Stimulated activated CD8-positive, alpha-beta memory T cell treated with anti-CD3 and anti-CD28 coated beads, Interleukin-12 subunit alpha, Interleukin-12 subunit beta, amount 100 ng/mL, for 24 hours (primary cell): ENCODE measurements around the gene PPP2R2C.

ENCODE experiments used
- DNase-seq: peaks from one replicate; pipeline ENCODE4 v3.0.0-alpha.2; 2020; ENCODE audit errors: extremely low read depth

Gene PPP2R2C

DNA sequence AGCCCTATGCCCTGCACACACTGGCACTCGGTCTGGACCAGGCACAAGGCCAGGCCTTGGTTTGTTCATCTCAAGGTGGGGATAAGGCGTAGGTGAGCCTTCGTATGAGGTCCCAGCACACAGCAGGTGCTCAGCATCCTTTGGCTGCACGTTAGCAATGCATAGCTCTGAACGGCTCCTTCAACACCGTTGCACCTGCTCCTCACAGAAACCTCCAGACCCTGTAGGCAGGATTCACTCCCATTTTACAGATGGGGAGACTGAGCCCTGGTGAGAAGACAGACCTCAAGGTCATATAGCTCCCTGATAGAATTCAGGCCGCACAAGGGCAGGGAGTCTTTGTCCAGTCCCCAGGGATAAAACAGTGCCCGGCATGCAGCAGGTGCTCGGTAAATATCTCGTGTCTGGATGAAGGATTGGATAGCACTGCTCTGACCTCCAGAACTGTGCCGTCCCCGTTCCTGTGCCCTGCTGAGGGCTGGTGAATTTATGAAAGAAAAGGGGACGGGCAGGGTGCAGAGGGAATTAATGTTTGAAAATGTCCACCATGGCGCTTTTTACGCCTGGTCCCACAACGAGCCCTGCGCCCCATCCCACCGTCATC, 2.4 kb downstream of the PPP2R2C start:
- no peak for DNase-seq

DNA sequence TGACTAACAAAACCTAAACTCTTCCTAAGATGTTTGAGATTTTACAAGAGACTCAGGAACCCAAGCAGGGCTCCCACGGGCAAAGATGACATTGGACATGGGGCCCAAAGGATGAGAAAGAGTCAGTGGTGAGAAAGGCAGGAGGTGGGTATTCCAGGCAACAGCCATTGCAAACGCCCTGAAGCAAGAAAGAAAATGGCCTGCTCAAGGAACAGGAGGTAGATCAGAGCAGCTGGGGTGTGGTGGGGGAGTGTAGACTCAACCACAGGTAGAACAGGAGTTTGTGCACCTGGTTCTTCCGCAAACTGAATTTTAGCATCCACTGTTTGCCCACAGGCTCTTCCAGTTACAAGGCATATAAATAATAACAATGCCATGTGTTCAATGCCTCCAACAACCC, 3.3 kb downstream of the PPP2R2C start:
- no peak for DNase-seq

DNA sequence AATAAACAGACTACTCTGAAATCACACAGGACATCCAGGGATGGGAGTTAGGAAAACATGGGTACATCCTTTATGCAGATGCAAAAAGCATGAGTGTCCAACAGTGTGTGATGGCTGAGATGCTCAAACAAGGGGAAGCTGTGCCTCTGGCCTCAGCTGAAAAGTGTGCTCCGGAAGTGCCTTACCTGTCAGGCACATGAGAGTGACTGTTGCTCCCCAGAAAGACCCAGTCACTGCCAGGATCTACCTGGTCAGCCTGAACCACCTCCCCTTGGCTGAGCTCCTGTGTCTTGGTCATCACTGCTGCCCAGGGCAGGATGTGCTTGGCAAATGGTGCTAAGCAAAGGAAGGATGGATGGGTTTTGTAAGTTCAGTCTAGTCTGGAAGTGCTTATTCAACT, 4.0 kb downstream of the PPP2R2C start:
- DNase-seq = no peak

DNA sequence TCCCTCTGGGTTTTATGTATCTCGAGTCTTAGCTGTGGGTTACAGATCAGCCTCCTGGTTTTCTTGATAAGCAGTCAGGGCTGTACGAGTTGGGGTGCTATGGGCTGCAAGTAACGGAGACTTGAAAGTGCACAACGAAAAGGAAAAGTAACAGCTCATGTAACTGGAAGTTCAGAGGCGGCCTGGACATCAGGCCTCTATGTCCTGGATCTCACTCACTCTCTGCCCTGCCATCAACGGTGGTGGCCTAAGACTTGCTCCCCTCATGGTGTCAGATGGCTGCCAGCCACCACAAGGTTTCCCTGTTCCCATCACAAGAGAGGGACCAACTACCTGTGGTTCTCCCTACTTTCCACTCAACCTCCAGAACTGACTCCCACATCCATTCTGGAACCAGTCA, 4.8 kb downstream of the PPP2R2C start:
- DNase-seq = no peak

DNA sequence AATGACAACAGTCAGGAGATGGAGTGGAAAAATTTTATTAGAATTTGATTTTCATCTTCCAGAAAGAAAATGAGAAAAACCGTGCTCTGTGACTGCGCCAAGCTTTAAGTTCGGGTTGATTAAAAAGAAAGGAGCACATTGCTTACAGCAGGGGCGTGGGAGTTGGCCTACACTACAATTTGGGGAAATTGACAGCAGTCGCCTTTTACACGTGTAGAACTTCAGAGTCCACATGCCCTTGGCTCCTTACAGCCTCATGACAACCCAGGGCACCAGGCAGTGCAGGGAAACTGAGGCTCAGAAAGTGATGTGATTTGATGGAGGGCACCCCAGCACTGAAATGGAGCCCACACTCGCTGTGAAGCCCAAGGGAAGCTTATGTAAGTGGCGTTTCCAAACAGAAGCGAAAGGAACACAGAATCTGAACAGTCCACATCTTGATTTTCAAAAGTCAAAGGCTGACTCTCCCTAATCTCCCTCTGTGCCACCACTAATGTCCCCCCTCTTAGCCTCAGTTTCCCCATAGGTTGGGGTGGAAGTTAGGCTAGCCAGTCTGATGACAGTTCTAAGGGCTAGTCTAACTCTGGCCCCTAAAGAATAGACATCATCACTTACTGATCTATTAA, 5.5 kb downstream of the PPP2R2C start:
- DNase-seq = no peak

DNA sequence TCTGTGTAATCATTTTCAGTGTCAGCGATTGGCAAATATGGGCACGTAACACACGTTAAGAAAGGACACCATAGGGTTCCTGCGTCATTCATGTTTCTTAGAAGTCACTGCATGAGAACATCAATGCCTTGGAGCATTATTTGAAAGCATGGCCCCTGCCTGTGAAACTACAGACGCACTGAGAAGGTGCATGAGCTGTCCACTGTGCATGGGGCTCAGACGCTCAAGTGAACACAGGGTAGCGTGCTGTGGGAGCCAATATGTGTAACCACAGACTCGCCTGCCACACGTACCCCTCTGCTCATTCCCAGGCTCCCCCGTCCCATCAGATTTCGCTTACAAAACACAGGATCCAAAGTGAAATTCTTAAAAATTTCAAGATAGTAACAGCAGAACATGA, 6.5 kb downstream of the PPP2R2C start:
- DNase-seq = no peak

DNA sequence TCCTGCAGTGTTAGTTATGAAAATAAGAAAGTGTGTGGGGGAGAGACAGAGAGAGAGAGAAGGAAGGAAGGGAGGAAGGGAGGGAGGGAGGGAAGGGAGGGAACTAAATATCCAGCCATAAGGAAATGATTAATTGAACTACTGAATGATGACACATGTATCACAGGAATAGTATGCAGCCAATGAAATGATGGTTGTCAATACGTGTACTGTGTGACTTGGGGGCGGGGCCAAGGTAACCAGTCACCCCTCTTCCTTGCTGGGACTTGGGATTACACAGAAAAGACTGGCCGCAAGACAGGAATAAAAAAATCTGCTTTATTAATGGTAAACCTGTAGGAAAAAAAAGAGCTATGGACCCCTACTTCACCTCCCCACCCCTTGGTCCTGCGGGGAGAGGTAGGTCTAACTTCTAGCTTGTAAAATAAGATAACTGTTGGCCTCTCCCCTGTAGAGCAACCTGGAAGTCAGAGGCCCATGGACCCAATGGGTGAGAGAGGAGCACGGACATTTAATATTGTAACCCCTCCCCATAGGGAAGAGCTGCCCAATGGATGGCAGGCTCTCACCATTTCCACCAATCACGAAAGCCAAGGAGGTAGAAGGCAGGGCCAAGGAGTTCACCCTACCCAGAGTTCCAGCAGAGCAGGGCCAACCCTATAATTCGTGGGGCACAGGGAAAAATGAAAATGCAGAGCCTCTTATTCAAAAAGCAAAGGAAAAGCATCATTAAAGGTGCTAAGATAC, 7.4 kb downstream of the PPP2R2C start:
- no peak for DNase-seq

DNA sequence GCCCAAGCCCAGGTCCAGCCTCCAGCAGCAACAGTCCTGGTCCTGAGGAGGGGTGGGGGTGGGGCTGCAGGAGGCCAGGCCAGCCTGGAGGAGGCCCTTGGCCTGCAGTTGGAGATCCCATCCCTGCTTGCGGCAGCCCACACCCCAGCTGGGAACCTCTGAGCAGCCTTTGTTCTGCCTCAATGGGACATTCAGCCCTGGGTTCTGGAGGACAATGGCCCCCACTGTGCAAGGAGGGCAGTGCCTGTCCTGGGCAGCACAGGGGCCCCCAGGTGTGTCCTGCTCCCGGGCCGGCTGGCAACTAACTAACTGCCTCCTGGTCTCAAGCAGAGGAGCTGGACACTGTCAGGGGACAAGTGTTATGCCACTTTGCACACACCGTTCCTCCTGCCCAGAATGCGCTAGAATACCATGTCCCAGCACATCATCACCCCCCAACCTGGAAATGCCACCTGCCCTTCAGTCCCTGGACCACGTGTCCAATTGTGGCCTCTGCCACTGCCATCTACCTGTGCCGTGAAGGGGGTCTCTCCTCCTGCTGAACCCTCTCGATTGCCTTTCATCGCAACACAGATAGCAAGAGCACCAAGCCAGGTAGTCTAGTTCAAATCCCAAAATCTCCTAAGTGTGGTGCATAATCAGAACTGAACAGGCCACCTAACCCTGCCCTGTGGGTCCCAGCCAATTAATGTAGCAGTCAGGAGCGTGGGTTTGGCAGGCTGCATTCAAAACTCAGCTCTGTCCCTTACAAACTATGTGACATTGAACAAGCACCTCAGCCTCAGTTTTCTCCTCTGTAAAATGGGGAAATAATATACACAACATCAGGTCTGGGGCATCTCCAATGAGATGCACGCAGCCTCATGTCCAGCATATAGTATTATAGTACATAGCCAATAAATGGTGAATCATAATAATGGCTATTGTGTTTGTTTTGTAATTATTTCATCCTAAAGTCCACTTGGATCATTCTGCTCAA, 8.8 kb downstream of the PPP2R2C start:
- DNase-seq = no peak

DNA sequence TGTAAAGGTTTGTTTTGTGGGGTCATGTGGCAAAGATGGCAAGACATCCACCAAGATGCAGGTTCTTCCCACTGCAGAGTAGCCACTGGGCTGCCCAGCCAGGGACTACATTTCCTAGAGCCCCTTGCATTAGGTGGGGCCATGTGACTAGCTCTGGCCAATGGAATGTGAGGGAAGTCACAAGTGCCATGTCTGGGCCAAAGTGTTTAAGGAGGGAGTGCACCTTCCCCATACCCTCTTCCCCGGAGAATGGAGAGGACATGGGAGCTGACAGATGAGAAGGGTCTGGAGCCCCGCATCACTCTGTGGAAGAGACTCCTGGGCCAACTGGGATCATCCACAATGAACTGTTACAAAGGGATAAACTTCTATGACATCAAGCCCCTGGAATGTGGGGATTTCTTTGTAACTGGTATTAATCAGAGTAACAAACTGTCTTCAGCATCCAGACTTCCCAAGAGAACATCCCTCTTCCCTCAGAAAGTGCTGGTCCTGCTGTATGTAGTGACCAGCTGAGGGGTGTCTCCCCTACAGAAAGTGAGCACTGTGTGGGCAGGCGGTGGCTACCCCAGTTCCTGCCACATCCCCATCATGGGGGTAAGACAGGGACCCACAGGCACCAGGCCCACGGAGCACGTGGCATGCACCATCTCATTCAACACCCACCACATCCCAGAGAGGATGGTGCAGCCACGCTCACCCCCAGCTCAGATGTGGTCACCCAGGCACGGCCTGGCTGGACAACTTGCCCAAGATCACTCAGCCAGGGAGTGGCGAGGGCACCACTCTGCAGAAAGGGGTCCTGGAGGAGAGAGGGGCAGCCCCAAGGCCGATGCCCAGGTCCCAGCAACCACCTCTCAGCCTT, 10.9 kb downstream of the PPP2R2C start:
- DNase-seq = no peak

DNA sequence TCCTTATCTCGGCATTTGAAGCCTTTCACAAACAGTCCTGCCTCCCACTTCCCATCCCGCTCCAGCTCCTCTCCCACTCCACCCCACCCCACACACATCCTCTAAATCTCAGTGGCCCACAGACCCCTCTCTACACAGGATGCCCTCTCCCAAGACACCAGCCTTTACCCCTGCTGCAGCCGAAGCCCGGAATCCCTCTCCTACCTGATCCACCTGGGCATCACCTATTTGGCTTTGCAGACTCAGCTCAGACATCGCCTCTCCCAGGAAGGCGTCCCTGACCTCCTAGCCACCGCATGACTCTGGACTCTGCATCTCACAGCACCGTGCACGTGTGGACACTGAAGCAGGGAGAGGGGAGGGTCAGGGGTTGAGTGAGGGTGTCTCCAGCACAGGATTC, 11.5 kb downstream of the PPP2R2C start:
- DNase-seq = no peak

DNA sequence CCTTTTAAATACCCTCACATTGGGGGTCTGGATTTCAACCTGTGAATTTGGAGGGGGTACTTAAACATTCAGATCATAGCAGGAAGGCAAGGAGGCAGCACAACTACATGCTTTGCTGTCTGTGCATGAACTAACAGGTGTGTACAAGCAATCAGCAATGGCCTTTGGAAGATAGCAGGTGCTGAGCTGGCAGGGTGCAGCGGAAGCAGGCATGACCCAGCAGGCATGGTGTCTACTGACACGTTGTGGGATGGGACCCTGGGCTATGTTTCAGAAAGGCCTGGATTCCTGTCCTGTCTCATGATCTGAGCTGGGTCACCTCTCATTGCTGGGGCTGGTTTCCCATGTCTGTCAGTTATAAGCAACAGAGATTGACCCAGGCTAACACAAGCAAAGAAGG, 13.9 kb downstream of the PPP2R2C start:
- no peak for DNase-seq

DNA sequence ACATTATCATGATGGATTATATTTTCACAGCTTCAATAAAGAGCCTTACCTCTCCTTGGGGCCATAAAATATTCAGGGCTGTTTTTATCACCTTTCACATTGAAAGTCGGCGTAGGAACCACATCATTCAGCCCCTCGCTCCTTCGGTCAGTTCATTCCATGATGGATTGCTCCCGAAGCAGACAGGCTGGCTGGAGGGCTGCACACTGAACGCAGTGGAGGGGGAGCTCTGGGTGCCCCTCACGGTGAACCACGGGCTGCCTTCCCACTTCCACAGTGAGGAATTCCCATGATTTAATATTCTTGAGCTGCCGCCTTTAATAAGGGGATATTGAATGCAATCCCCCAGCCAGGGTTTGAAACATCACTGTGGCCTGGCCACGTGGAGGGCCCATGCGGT, 16.0 kb downstream of the PPP2R2C start:
- DNase-seq = no peak

DNA sequence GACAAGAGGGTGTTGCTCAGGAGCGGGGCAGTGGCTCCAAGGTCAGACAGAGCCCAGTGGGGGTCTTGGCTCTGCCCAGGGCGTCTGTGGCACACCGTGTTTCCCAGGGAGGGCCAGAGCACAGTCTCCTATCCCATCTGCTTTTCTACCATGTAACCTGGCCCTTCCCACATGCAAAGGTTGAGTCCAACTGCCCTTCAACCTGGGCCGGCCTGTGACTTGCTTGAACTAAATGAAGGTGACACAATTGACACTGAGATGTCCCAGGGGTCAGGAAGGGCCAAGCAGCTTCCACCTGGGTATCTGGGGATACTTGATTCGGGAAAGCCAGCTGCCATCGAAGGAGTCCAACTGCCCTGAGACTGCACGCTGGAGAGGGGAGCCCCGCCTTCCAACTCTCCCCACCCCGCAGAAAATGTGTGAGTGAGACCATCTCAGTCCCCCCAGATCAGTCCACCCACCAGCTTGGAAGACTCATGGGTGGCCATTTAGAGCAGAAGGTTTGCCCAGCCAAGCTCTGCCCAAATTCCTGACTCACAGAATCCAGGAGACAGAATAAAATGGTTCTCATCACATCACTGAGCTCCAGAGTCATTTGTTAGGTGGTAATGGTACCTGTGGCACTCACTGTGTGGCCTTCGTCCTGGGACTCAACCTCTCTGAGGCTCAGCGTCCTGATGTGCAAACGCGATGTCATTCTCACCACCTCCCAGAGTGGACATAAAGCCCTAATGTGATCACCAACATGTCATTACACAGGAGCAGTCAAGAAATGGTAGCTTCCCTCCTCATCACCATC, 18.1 kb downstream of the PPP2R2C start:
- DNase-seq = no peak

DNA sequence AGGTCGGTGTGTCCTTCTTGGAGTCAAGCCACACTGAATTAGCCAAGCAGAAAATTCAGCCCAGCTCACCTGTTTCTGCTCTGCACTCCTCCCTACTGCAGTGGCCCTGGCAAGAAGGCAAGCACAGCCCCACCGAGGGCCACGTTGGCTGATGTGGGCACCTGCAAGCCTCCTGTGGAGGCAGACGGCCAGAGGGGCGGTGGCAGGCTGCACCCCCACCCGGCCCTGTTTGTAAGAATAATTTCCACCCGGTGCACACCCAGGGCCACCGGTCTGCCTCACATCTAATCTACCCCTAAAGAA, 18.8 kb downstream of the PPP2R2C start:
- no peak for DNase-seq

DNA sequence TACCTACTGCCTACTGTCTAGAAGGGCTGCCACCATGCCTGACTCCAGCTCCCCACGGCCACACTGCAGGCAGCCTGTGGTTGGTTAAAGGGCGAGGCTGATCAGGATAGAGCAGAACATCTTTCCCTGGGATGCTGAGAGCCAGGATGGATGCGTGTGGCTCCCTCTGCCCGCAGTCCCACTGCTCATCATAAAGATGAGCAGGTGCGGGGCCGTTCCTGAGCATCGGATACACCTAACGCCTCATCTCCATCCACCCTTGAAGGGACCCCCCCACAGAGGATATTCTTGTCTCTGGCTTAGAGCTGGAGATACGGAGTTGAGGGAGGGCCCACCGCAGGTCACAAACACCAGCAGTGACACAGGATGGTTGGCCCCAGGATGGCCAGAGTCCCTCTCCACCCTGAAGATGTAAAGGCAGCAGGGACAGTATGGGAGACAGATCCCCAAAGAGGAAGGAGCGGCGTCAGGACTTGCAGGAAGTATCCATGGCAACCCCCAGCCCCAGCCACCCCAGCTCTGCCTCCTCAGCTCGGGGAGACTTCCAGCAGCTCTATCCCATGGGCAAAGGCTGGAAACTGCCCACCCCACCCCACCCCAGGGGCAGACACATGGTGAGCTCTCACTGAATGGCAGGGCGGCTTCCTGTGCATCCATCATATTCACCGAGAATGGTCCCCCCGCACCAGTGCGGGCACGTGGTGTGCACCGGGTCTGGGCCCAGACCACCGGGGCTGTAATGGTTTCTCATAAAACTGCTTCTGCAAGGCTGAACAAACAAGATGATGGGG, 19.3 kb downstream of the PPP2R2C start:
- DNase-seq = no peak

DNA sequence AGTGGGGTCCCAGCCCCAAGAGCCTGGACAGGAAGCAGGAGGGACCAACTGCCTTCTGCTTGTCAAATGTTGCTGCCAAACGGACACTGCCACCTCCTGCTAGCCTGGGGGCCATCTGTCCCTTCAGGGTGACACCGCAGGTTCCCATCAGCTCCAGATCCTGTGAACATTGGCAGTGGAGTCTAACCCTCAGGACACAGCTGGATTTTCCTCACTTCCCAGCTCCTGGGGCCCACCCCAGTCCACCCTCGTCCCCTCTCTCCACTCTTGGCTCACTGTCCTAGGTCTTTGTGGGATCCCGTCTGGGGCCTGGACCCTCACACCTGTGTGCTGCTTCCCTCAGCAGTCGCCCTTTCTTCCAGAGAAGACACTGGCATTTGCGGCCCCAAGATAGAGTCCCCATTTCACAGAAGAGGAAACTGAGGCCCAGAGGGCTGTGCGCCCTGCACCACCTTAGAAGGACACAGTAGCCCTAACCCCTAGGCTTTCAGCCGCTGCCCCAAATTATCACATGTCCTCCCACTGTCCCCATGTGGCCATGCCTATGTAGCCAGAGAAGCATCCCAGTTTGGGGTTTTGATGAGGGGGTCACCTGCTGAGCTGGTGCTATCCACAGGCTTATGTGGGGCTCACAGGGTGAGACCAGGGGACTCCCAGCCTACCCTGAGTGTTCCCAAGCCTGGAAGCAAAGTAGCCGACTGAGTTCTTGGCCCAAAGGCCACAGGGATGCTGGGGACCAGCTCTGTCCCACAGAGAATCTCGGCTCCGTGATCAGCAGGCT, 20.1 kb downstream of the PPP2R2C start:
- DNase-seq = no peak

DNA sequence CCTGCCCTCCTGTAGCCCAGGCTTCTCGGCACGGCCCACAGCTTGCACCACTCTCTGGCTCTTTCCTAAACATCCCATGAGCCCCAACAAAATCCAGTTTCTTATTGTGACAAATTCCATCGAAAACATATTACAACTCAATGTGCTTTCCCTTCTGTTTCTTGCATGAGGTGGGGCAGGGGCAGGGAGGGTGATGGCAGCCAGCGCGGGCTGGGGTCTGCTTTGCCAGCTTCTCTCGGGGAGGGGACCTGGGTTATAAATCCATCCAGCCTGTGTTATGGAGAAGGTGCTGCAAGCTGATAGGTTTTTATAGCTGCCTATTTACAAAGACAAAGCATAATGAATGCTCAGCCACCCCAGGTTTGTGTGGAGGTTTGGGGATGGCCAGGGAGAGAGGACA, 21.1 kb downstream of the PPP2R2C start:
- DNase-seq = no peak

DNA sequence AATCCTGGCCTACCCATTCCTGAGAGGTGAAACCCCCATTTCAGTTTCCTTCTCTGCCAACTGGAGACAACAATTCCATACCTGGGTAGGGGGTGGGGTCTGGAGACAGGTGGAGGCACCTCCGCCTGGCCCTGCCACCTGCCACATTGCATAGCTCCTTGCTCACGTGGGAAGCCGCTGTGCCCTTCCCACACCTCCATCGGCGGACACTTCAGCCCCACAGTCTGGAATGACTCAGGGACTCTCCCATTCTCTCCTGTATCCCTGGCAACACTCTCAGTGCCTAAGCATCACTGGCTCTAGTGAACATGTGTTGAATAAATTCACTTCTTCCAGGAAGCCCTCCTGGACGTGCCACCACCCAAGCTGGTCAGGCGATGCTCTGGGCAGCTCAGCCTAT, 21.7 kb downstream of the PPP2R2C start:
- no peak for DNase-seq
